ENCODE results near the gene NATD1.

NATD1 gene

GRCh38 chr17:21291862-21292261, 38.7 kb upstream of the NATD1 start:
- DNase-seq, result no peak

- no peak for DNase-seq
Observed at GRCh38 chr17:21291357-21291756, 38.1 kb upstream of the NATD1 start.

- DNase-seq, result no peak
Observed at GRCh38 chr17:21289902-21290571, 36.8 kb upstream of the NATD1 start.

- no peak for DNase-seq
Observed at GRCh38 chr17:21289175-21289901, 36.1 kb upstream of the NATD1 start.

- no peak for DNase-seq
Observed at GRCh38 chr17:21288571-21289017, 35.4 kb upstream of the NATD1 start.

GRCh38 chr17:21287703-21288449, 34.7 kb upstream of the NATD1 start:
- DNase-seq, result peak; percentile 31

GRCh38 chr17:21286909-21287702, 33.9 kb upstream of the NATD1 start:
- no peak for DNase-seq

GRCh38 chr17:21286066-21286770, 33.0 kb upstream of the NATD1 start:
- peak; percentile 76 for DNase-seq

GRCh38 chr17:21285164-21286065, 32.2 kb upstream of the NATD1 start:
- peak; percentile 60 for DNase-seq

- peak; percentile 98 for DNase-seq
Observed at GRCh38 chr17:21284319-21285163, 31.3 kb upstream of the NATD1 start, which contains the start of gene MAP2K3. Gene MAP2K3 (plus strand): TSS chr17:21284711. CDS start chr17:21284921, 210 bp downstream.

GRCh38 chr17:21283482-21284318, 30.5 kb upstream of the NATD1 start:
- DNase-seq, result no peak

GRCh38 chr17:21282850-21283249, 29.6 kb upstream of the NATD1 start:
- DNase-seq, result no peak

- no peak for DNase-seq
Observed at GRCh38 chr17:21282231-21282630, 29.0 kb upstream of the NATD1 start.

- DNase-seq, result peak; percentile 54
Observed at GRCh38 chr17:21280081-21280518, 26.9 kb upstream of the NATD1 start.

GRCh38 chr17:21279582-21279981, 26.4 kb upstream of the NATD1 start:
- no peak for DNase-seq

- DNase-seq, result no peak
Observed at GRCh38 chr17:21279198-21279535, 26.0 kb upstream of the NATD1 start.

- DNase-seq, result no peak
Observed at GRCh38 chr17:21278450-21279197, 25.4 kb upstream of the NATD1 start.

- DNase-seq, result no peak
Observed at GRCh38 chr17:21277332-21277731, 24.1 kb upstream of the NATD1 start.

Data from right kidney (tissue), 1 donor.